Activated CD4-positive, alpha-beta T cell treated with anti-CD3 and anti-CD28 coated beads for 48 hours (primary cell): ENCODE results near the gene STAP1.
"Not testable (repeated sequence)": the region's sequence is repeated elsewhere in the genome, so short reads cannot be mapped to it uniquely, and the experiment has no call there.

ENCODE experiments used
- DNase-seq: peaks from one replicate; pipeline ENCODE4 v3.0.0-alpha.2; 2020

The STAP1 gene

DNA sequence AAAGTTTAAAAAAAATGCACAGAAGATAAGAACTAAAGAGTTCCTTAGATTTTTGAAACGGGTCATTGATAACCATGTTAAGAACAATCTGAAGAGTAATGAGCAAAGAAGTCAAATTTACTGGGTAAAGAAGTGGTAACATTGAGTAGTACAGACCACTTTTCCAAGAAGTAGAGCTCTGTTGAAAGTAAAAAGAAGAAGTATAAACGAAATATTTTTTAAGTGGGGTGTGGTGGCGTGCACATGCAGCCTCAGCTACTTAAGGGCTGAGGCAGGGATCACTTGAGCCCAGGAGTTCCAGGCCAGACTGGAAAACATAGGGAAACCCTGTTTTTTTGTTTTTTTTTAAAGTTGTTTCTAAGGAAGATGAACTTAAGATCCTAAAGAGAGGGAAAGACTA, 74.0 kb downstream of the STAP1 start:
- no peak for DNase-seq

DNA sequence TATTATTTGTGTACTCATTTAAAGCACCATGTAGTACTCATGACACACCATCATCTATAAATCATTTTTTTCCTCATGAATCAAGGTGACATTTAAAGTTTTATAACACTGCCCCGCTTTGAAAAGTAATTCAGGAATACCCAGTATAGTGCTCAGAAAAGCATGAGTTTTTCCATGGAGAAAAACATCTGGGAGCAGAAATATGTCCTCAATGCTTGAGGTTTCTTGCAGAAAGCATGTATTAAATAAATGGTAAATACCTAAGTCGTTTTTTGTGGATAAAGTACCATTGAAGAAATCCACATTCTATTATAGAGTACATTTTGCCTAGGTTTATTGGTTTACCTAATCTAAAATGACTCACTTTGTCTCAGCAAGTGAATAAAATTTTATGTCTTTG, 76.2 kb downstream of the STAP1 start:
- DNase-seq, result no peak

DNA sequence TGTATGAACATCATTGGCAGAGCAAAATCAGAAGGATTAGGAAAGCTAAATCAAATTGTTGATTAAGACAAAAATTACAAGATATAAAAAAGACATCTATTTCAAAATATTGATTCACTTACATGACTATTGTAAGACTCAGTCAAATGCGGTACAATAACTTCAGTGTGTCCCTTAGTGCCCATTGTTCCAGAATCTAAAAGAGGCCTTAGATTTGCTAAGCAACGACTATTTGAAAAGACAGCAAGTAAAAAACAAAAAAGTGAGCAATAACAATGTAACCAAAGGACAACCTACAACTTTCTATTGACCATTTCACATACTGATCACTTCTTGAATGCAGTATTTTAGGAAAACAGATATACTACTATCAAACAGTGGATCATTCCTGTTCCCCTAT, 76.8 kb downstream of the STAP1 start:
- DNase-seq, result no peak

DNA sequence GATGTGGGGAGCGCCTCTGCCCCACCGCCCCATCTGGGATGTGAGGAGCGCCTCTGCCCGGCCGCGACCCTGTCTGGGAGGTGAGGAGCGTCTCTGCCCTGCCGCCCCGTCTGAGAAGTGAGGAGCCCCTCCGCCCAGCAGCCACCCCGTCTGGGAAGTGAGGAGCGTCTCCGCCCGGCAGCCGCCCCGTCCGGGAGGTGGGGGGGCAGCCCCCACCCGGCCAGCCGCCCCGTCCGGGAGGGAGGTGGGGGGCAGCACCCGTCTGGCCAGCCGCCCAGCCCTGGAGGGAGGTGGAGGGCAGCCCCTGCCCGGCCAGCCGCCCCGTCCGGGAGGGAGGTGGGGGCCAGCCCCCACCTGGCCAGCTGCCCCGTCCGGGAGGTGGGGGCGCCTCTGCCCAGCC, 78.5 kb downstream of the STAP1 start:
- DNase-seq, result not testable (repeated sequence)

DNA sequence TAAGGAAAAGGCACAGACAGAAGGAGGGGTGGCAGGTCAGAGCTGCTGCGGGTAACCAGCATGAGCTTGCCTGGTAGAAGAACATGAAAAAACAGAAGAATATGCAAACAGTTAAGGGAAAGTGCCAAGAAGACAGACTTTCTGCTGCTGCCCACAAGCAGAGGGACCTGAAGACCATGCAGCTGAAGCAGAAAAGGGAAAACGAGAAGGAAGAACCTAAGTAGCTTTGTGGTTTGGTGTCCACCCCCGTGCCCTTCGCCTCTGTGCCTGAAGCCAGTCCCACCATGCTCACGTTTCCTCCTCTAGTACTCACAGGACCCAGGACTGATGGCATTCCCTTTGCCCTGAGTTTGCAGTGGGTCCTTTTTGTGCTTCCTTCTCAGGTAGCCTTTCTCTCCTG, 79.6 kb downstream of the STAP1 start:
- no peak for DNase-seq

DNA sequence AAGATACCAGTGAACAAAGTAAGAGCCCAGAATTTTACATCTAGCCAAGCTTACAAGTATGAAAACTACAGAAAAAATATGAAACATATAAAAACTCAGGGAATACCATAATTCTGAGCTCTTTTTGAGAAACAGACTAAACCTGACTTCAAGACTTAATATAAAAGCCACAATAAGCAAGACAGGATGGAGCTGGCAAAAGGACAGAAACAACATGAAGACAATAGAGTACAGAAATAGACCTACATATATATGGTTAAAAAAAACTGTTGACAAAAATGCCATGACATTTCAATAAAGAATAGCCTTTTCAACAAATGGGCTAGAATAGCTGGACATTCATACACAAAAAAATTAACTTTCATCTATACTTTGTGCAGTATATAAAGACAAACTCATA, 93.0 kb downstream of the STAP1 start:
- no peak for DNase-seq
